SU-DHL-6 (cell line): Measurements from ENCODE around the gene RANBP17.

Experiments
- CTCF ChIP-seq: fragments of 200-600 bp; sonication (generic); IDR thresholded peaks from one replicate; pipeline ENCODE4 v1.5.1; 2017; ENCODE audit warnings: antibody characterized with exemption, mild to moderate bottlenecking, low read length, moderate library complexity; ENCODE audit not compliant: insufficient read depth, poor library complexity, severe bottlenecking
- EZH2phosphoT487 ChIP-seq: fragments of 200-600 bp; sonication (generic), shearing (Covaris generic); conservative IDR thresholded peaks from 2 replicates; pipeline ENCODE4 v1.6.1; 2018; ENCODE audit warnings: mild to moderate bottlenecking, antibody characterized with exemption, low read length, moderate library complexity, mixed read lengths

GRCh38 chr5:171283753-171284152 lies 421.9 kb downstream of the RANBP17 start:
- TF ChIP-seq CTCF = no peak
- TF ChIP-seq EZH2phosphoT487 = no peak
